Esophagus squamous epithelium (tissue), 5 donors: Measurements from ENCODE around the gene LPP. TPM values are rescaled to one million over a fixed set of nuclear protein-coding genes. Genes with fewer than 3 reads are reported as not detected.

Experiments used
- DNase-seq: peaks from one replicate; lab custom pipeline; 2025; lab: John Stamatoyannopoulos, UW
- H3K27ac ChIP-seq, 4 donors: fragments of 200-600 bp; sonication (generic); one replicate each; pipeline ENCODE4 v1.5.1; 2016 to 2019; ENCODE audit warnings: mild to moderate bottlenecking in 1 of 4
- H3K27me3 ChIP-seq, 4 donors: fragments of 200-600 bp; sonication (generic); 1 replicate in 3 of 4; 2 replicates in 1 of 4; pipeline versions ENCODE4 v1.5.1 to v1.6.0; 2017 to 2021; ENCODE audit warnings: antibody characterized with exemption in 1 of 4
- H3K36me3 ChIP-seq, 3 donors: fragments of 200-600 bp; sonication (generic); one replicate each; pipeline ENCODE4 v1.5.1; 2016 to 2019
- H3K4me1 ChIP-seq, 3 donors: fragments of 200-600 bp; sonication (generic); one replicate each; pipeline ENCODE4 v1.5.1; 2017 to 2019
- H3K4me3 ChIP-seq, 4 donors: fragments of 200-600 bp; sonication (generic); 1 replicate in 3 of 4; 2 replicates in 1 of 4; pipeline ENCODE4 v1.5.1; 2016 to 2019; ENCODE audit warnings: mild to moderate bottlenecking in 2 of 4, moderate library complexity in 1 of 4
- H3K9me3 ChIP-seq, 3 donors: fragments of 200-600 bp; sonication (generic); one replicate each; pipeline ENCODE4 v1.5.1; 2016 to 2019
- POLR2A ChIP-seq, 4 donors: fragments of 450-650 bp; IDR thresholded peaks; one replicate each; pipeline ENCODE4 v1.6.1; 2017; ENCODE audit warnings: antibody characterized with exemption in 4 of 4, mild to moderate bottlenecking in 4 of 4, moderate library complexity in 3 of 4
- WGBS, 2 donors: methylation state at CpG; one replicate each; pipeline ENCODE4 v1.1.5; 2018; 5-methylcytosine and 5-hydroxymethylcytosine counted together
- intact Hi-C: fragments of 100-400 bp; cut with DNase I; formaldehyde crosslinking; loops from one replicate; pipeline ENCODE4 v1.15.0; 2022
- total RNA-seq, 4 donors: library from RNA; depleted of rRNA; stranded (reverse); fragments of >200 nt; gene quantifications; one replicate each; pipeline ENCODE4 v1.1.0, GENCODE V29; 2016
- TF ChIP-seq, protein P1 (sequence below), 6 experiments: fragments of 450-650 bp in 4 of 6; fragments of 200-600 bp in 2 of 6; sonication (generic) in 2 of 6; IDR thresholded peaks; one replicate each; pipeline ENCODE4 v1.5.1; 2016 to 2019; ENCODE audit warnings: antibody characterized with exemption in 6 of 6, mild to moderate bottlenecking in 4 of 6, moderate library complexity in 4 of 6
- donor health status: DM: yes; HTN: yes; CAD: no.

LPP gene
- total RNA-seq, 4 donors from 2014 or later, result 41.4 to 369 (median 97.3) TPM

GRCh38 chr3:188223936-188224335, 70.0 kb downstream of the LPP start:
- no peaks in the 10 kb centered on the region for H3K27me3 ChIP-seq
- peaks cover 0 to 32% (median 0%) of the 10 kb centered on the region in 3 donors for H3K36me3 ChIP-seq
- H3K9me3 ChIP-seq, result no peaks in the 10 kb centered on the region
- intact Hi-C loops, result no loop called here
- WGBS, 2 donors, result 89 to 94% methylated on average over 3 of the region's 3 CpGs
- H3K4me1 ChIP-seq, result peaks cover 0 to 61% (median 7%) of the 10 kb centered on the region in 3 donors
- H3K4me3 ChIP-seq, result no peak overlapping the region
- TF ChIP-seq, protein P1, sequence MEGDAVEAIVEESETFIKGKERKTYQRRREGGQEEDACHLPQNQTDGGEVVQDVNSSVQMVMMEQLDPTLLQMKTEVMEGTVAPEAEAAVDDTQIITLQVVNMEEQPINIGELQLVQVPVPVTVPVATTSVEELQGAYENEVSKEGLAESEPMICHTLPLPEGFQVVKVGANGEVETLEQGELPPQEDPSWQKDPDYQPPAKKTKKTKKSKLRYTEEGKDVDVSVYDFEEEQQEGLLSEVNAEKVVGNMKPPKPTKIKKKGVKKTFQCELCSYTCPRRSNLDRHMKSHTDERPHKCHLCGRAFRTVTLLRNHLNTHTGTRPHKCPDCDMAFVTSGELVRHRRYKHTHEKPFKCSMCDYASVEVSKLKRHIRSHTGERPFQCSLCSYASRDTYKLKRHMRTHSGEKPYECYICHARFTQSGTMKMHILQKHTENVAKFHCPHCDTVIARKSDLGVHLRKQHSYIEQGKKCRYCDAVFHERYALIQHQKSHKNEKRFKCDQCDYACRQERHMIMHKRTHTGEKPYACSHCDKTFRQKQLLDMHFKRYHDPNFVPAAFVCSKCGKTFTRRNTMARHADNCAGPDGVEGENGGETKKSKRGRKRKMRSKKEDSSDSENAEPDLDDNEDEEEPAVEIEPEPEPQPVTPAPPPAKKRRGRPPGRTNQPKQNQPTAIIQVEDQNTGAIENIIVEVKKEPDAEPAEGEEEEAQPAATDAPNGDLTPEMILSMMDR (IDR thresholded peaks at IDR 0.05), result no peak
- no peak for TF ChIP-seq POLR2A (IDR thresholded peaks at IDR 0.05)
- H3K27ac ChIP-seq, result peak overlapping the region in 3 of 4 donors; percentile 71 to 87 (median 80)
- DNase-seq, result no peak

DNA sequence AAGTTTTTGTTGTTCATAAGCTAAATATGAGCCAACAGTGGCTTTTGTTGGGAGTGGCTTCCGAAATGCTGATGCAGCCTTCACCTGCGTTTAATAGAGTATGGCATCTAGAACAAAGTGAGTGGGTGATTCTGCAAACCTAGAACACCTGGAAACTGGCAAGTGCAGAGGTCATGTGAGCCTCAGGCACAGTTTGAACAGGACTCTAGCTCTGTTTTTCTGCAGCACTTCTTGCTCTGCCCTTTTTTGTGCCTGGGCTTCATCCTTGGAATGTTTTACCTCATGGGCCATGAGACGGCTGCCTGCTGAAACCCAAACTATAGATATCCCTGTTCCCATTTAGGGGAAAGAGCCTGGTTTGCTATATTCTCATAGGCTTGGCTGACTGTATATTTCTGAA, 73.5 kb downstream of the LPP start:
- intact Hi-C loops, result no loop called here
- TF ChIP-seq POLR2A (IDR thresholded peaks at IDR 0.05), result no peak
- no peaks in the 10 kb centered on the region for H3K27me3 ChIP-seq
- H3K27ac ChIP-seq, result peak overlapping the region; percentile 26 to 72 (median 66)
- DNase-seq, result no peak
- peaks cover 0 to 37% (median 0%) of the 10 kb centered on the region in 3 donors for H3K36me3 ChIP-seq
- no peak overlapping the region for H3K4me3 ChIP-seq
- 41 to 83% methylated on average over 3 of the region's 3 CpGs for WGBS, 2 donors
- H3K9me3 ChIP-seq, result no peaks in the 10 kb centered on the region
- H3K4me1 ChIP-seq, result peaks cover 0 to 53% (median 3%) of the 10 kb centered on the region in 3 donors

GRCh38 chr3:188229177-188229576, 75.2 kb downstream of the LPP start:
- Histone ChIP-seq H3K9me3 (no peaks in the 10 kb centered on the region), H3K4me3 (peak overlapping the region in 1 of 4 donors; percentile 0), H3K36me3 (peaks cover 0 to 43% (median 0%) of the 10 kb centered on the region in 3 donors), H3K4me1 (peaks cover 0 to 53% (median 0%) of the 10 kb centered on the region in 3 donors), H3K27me3 (no peaks in the 10 kb centered on the region), H3K27ac (peak overlapping the region; percentile 17 to 72 (median 66))
- WGBS, 2 donors, result 70 to 73% methylated on average over 7 of the region's 7 CpGs
- TF ChIP-seq, protein P1 (IDR thresholded peaks at IDR 0.05), result no peak
- intact Hi-C loops, result no loop called here
- no peak for DNase-seq

DNA sequence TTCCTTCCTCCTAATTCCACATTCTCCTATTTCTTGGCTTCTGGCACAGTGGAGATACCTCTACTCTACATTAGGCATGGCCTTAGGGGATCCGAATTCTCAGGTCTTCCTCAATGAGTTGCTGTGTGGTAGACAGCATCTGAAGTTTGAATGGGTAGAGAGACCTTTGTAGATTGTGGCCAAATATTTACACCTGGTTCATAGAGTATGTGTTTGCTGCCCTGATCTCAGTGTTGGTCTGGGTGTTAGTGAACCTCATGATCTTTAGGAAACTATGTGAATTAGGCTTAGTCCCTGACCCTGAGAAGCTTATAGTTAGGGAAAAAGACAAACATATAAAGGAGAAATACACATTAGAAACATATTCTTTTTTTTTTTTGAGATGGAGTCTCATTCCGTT, 75.8 kb downstream of the LPP start:
- peaks cover 0 to 53% (median 0%) of the 10 kb centered on the region in 3 donors for H3K4me1 ChIP-seq
- peak overlapping the region; percentile 22 to 72 (median 66) for H3K27ac ChIP-seq
- TF ChIP-seq, protein P1 (IDR thresholded peaks at IDR 0.05), result no peak
- no peak for TF ChIP-seq POLR2A (IDR thresholded peaks at IDR 0.05)
- no peak for DNase-seq
- H3K4me3 ChIP-seq, result no peak overlapping the region
- no peaks in the 10 kb centered on the region for H3K9me3 ChIP-seq
- H3K36me3 ChIP-seq, result peaks cover 0 to 45% (median 0%) of the 10 kb centered on the region in 3 donors
- no peaks in the 10 kb centered on the region for H3K27me3 ChIP-seq
- intact Hi-C loops, result no loop called here
- WGBS, 2 donors, result 94 to 95% methylated on average over 2 of the region's 2 CpGs

DNA sequence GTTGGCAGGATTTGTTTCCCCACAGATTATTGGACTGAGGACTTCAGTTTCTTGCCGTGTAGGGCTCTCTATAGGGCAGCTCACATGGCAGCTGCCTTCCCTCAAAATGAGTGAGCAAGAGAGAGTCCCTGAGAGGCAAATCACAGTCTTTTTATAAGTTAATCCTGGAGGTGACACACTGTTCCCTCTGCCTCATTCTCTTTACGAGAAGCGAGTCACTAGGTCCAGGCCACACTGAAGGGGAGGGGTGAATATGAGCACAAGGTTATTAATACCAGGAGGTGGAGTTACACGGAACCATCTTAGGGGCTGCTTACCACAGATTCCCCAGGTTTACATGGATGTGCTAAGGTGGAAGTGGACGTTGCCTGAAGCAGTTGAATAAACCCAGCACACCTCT, 77.0 kb downstream of the LPP start:
- peaks cover 0 to 34% (median 0%) of the 10 kb centered on the region in 3 donors for H3K36me3 ChIP-seq
- WGBS, 2 donors, result 74 to 80% methylated on average over 2 to 5 of the region's 5 CpGs
- intact Hi-C loops, result no loop called here
- peaks cover 0 to 53% (median 0%) of the 10 kb centered on the region in 3 donors for H3K4me1 ChIP-seq
- peak overlapping the region; percentile 22 to 76 (median 70) for H3K27ac ChIP-seq
- no peak overlapping the region for H3K4me3 ChIP-seq
- H3K27me3 ChIP-seq, result no peaks in the 10 kb centered on the region
- TF ChIP-seq POLR2A (IDR thresholded peaks at IDR 0.05), result no peak
- TF ChIP-seq, protein P1 (IDR thresholded peaks at IDR 0.05), result no peak
- H3K9me3 ChIP-seq, result no peaks in the 10 kb centered on the region
- DNase-seq, result no peak
